WTC11 (cell line): ENCODE measurements around the gene BACH2. TPM values are rescaled to one million over a fixed set of nuclear protein-coding genes. Genes with fewer than 3 reads are reported as not detected.

ENCODE experiments used
- ATAC-seq: fragments of 200-7000 bp; cut with Tn5 transposase; 2 replicates; pipeline ENCODE4 v1.10.0; 2021; ENCODE audit warnings: mild to moderate bottlenecking, moderate library complexity
- CTCF ChIA-PET: fragments of 300-600 bp; sonication (Branson Sonifier 250); formaldehyde crosslinking; loops from one replicate; lab custom pipeline; 2021; ENCODE audit warnings: antibody characterized with exemption; lab: Charles Lee
- POLR2A ChIA-PET: fragments of 350-600 bp; sonication (Branson Sonifier 250); formaldehyde crosslinking; loops from one replicate; lab custom pipeline; 2021; ENCODE audit warnings: antibody characterized with exemption; lab: Charles Lee
- DNase-seq: peaks from one replicate; pipeline ENCODE4 v3.0.0; 2021; ENCODE audit warnings: low spot score
- H3K27ac Mint-ChIP-seq: 2 replicates; pipeline ENCODE4 v1.8.0; 2021; ENCODE audit warnings: mixed read lengths
- H3K27me3 Mint-ChIP-seq: 2 replicates; pipeline ENCODE4 v1.8.0; 2021; ENCODE audit warnings: low read depth, mild to moderate bottlenecking, moderate library complexity, mixed read lengths
- H3K36me3 Mint-ChIP-seq: 2 replicates; pipeline ENCODE4 v1.8.0; 2021; ENCODE audit warnings: mixed read lengths
- H3K4me1 Mint-ChIP-seq: 2 replicates; pipeline ENCODE4 v1.8.0; 2022; ENCODE audit warnings: mixed read lengths
- H3K4me3 Mint-ChIP-seq: 2 replicates; pipeline ENCODE4 v1.8.0; 2021; ENCODE audit warnings: mild to moderate bottlenecking, moderate library complexity, mixed read lengths
- H3K9me3 Mint-ChIP-seq: 2 replicates; pipeline ENCODE4 v1.8.0; 2021; ENCODE audit warnings: mixed read lengths
- ARID4B ChIP-seq: sonication (generic); formaldehyde crosslinking; IDR thresholded peaks from 2 replicates; pipeline ENCODE4 v1.8.0; 2023; ENCODE audit warnings: missing genetic modification reagents, mild to moderate bottlenecking, borderline replicate concordance
- ATF1 ChIP-seq: sonication (generic); formaldehyde crosslinking; IDR thresholded peaks from 2 replicates; pipeline ENCODE4 v1.8.1; 2023; ENCODE audit warnings: mild to moderate bottlenecking, moderate library complexity, missing genetic modification reagents
- CBFB ChIP-seq: sonication (generic); formaldehyde crosslinking; IDR thresholded peaks from 2 replicates; pipeline ENCODE4 v1.8.1; 2022; ENCODE audit warnings: mild to moderate bottlenecking, low read depth, missing genetic modification reagents
- ETV6 ChIP-seq: sonication (generic); formaldehyde crosslinking; IDR thresholded peaks from 2 replicates; pipeline ENCODE4 v1.8.1; 2022; ENCODE audit warnings: mild to moderate bottlenecking, missing genetic modification reagents
- GRHL2 ChIP-seq: fragments of 250-450 bp; sonication (Bioruptor Pico); IDR thresholded peaks from 2 replicates; pipeline ENCODE4 v1.8.0; 2022; ENCODE audit warnings: mild to moderate bottlenecking, moderate library complexity; ENCODE audit not compliant: insufficient replicate concordance, severe bottlenecking
- HMGXB4 ChIP-seq: sonication (generic); formaldehyde crosslinking; IDR thresholded peaks from 2 replicates; pipeline ENCODE4 v1.8.1; 2023; ENCODE audit warnings: mild to moderate bottlenecking, moderate library complexity, missing genetic modification reagents
- JAZF1 ChIP-seq: fragments of 250-450 bp; sonication (Bioruptor Pico); IDR thresholded peaks from 2 replicates; pipeline ENCODE4 v1.9.0; 2021; ENCODE audit warnings: moderate library complexity, mild to moderate bottlenecking, inconsistent platforms
- OVOL2 ChIP-seq: fragments of 250-450 bp; sonication (Bioruptor Pico); IDR thresholded peaks from 2 replicates; pipeline ENCODE4 v1.9.0; 2021; ENCODE audit warnings: mild to moderate bottlenecking, borderline replicate concordance
- RELA ChIP-seq: sonication (generic); formaldehyde crosslinking; IDR thresholded peaks from 2 replicates; pipeline ENCODE4 v1.8.1; 2022; ENCODE audit warnings: missing genetic modification reagents, mild to moderate bottlenecking, borderline replicate concordance
- SMAD3 ChIP-seq: sonication (generic); formaldehyde crosslinking; IDR thresholded peaks from 2 replicates; pipeline ENCODE4 v1.8.0; 2022; ENCODE audit warnings: missing genetic modification reagents, mild to moderate bottlenecking, borderline replicate concordance
- SMAD4 ChIP-seq: sonication (generic); formaldehyde crosslinking; IDR thresholded peaks from 2 replicates; pipeline ENCODE4 v1.8.0; 2022; ENCODE audit warnings: mild to moderate bottlenecking, missing genetic modification reagents
- SOX15 ChIP-seq: fragments of 250-450 bp; sonication (Bioruptor Pico); IDR thresholded peaks from 2 replicates; pipeline ENCODE4 v1.9.0; 2021; ENCODE audit warnings: mild to moderate bottlenecking
- ZNF138 ChIP-seq: sonication (generic); formaldehyde crosslinking; conservative IDR thresholded peaks from 2 replicates; pipeline ENCODE4 v1.8.1; 2022; ENCODE audit warnings: mild to moderate bottlenecking, moderate library complexity, missing genetic modification reagents
- ZNF317 ChIP-seq: sonication (generic); formaldehyde crosslinking; IDR thresholded peaks from 2 replicates; pipeline ENCODE4 v1.8.1; 2023; ENCODE audit warnings: low read depth, mild to moderate bottlenecking, moderate library complexity, missing genetic modification reagents, borderline replicate concordance
- total RNA-seq: library from RNA; stranded (reverse); gene quantifications from 3 replicates; pipeline ENCODE4 v1.2.3, GENCODE V29; 2021
- TF ChIP-seq, protein P1 (sequence below): sonication (generic); formaldehyde crosslinking; IDR thresholded peaks from 2 replicates; pipeline ENCODE4 v1.8.1; 2022; ENCODE audit warnings: low read depth, missing genetic modification reagents, borderline replicate concordance
- TF ChIP-seq, protein P2 (sequence below): sonication (generic); formaldehyde crosslinking; conservative IDR thresholded peaks from 2 replicates; pipeline ENCODE4 v1.8.1; 2022; ENCODE audit warnings: mild to moderate bottlenecking, missing genetic modification reagents

BACH2 gene
- total RNA-seq, 1 experiment from 2014 or later = 5.9 TPM

DNA sequence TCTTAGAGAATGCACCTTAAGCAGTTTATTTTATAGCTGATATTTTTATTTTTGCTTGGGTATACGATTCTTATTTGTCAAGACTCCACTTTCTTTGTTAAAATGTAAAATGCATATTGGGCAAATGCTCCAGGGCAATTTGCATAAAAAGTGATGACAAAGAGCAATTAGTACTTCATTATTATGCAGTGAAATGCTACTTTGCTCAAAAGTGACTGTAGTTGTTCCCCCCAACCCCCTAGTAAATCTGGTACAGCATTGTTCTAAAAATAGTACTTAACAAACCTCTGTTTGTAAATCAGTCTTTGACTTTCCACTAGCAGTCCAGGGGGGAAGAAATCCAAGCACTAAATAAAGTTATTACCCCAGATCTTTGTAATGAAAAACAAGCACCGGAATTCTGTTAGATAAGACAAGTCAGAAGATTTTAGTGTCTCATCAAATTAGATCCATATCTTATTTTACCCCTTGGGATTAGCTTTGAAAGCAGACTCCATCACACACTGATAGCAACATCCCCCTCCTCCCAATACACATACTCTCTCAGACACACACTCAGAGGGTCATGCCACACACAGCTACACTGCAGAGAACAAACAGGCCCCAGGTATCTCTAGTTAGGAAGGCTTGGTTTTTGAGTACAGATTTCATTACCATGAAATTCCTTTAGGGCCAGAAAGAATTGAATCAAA, 32.9 kb upstream of the BACH2 start (continued):
- TF ChIP-seq, protein P1, sequence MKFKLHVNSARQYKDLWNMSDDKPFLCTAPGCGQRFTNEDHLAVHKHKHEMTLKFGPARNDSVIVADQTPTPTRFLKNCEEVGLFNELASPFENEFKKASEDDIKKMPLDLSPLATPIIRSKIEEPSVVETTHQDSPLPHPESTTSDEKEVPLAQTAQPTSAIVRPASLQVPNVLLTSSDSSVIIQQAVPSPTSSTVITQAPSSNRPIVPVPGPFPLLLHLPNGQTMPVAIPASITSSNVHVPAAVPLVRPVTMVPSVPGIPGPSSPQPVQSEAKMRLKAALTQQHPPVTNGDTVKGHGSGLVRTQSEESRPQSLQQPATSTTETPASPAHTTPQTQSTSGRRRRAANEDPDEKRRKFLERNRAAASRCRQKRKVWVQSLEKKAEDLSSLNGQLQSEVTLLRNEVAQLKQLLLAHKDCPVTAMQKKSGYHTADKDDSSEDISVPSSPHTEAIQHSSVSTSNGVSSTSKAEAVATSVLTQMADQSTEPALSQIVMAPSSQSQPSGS (CRISPR knock-in tag) = no peak

DNA sequence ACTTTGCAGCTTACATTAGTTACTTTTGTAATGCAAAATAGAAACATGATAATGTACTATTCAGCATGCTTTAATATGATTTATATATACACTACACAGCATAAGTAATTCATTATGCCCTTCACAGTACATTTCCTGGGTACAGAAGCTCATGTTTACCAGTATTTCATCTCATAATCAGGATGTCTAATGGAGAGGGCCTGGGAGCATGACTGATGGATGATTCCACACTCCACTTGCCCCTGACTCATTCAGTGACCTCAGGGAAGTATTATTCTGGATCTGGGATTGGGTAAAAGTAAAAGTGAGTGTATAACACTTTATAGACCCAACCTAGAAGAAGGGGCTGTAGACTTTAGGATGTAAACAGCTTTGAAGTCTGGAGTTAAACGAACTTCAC, 31.4 kb upstream of the BACH2 start:
- ChIA-PET CTCF (no interaction called here), POLR2A (no interaction called here)
- Mint-ChIP-seq H3K27me3 (no peaks in the 10 kb centered on the region; the same call in 1 of the 2 replicates), H3K9me3 (peaks cover 10% of the 10 kb centered on the region), H3K36me3 (peaks cover 5% of the 10 kb centered on the region), H3K4me3 (no peak overlapping the region), H3K27ac (no peak overlapping the region), H3K4me1 (peaks cover 24% of the 10 kb centered on the region)
- TF ChIP-seq ZNF317 (CRISPR knock-in tag) (no peak), OVOL2 (no peak), JAZF1 (CRISPR knock-in tag) (no peak), HMGXB4 (CRISPR knock-in tag) (no peak), SOX15 (CRISPR knock-in tag) (no peak), SMAD4 (CRISPR knock-in tag) (no peak), RELA (CRISPR knock-in tag) (no peak), CBFB (no peak), GRHL2 (CRISPR knock-in tag) (no peak), ATF1 (CRISPR knock-in tag) (no peak), ZNF138 (CRISPR knock-in tag) (no peak)
- no peak for DNase-seq
- no peak for ATAC-seq

- H3K4me3 Mint-ChIP-seq = no peak overlapping the region
- POLR2A ChIA-PET = no interaction called here
- ATAC-seq (no peak), DNase-seq (no peak)
- peaks cover 3% of the 10 kb centered on the region for H3K9me3 Mint-ChIP-seq
- H3K27ac Mint-ChIP-seq = no peak overlapping the region
- CTCF ChIA-PET = no interaction called here
- peaks cover 24% of the 10 kb centered on the region for H3K4me1 Mint-ChIP-seq
- H3K36me3 Mint-ChIP-seq = no peaks in the 10 kb centered on the region
- H3K27me3 Mint-ChIP-seq = no peaks in the 10 kb centered on the region
- TF ChIP-seq ETV6 (CRISPR knock-in tag) (no peak), ARID4B (CRISPR knock-in tag) (no peak), SMAD3 (no peak)
- TF ChIP-seq, protein P2, sequence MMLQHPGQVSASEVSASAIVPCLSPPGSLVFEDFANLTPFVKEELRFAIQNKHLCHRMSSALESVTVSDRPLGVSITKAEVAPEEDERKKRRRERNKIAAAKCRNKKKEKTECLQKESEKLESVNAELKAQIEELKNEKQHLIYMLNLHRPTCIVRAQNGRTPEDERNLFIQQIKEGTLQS (CRISPR knock-in tag) = no peak
Observed at GRCh38 chr6:90326404-90327057, 29.9 kb upstream of the BACH2 start.
